Neural progenitor cell (in vitro differentiated cells): ENCODE measurements around the gene CCNL2.

ENCODE experiments used
- CTCF ChIP-seq: fragments of 200-600 bp; sonication (generic); IDR thresholded peaks from 2 replicates; pipeline ENCODE4 v1.5.1; 2017; ENCODE audit warnings: antibody characterized with exemption, mild to moderate bottlenecking
- EZH2 ChIP-seq: fragments of 200-600 bp; sonication (generic); IDR thresholded peaks from 2 replicates; pipeline ENCODE4 v1.6.1; 2017; ENCODE audit warnings: antibody characterized with exemption, mild to moderate bottlenecking, moderate library complexity
- EZH2phosphoT487 ChIP-seq: fragments of 200-600 bp; sonication (generic); IDR thresholded peaks from 2 replicates; pipeline ENCODE4 v1.6.1; 2017; ENCODE audit warnings: antibody characterized with exemption

GRCh38 chr1:1430114-1430982 is 31.2 kb upstream of the CCNL2 start:
- TF ChIP-seq CTCF (peak; percentile 36), EZH2 (no peak), EZH2phosphoT487 (no peak)
